Measurements from ENCODE around the gene SNAP25. TPM values are rescaled to one million over a fixed set of nuclear protein-coding genes. Genes with fewer than 3 reads are reported as not detected.

SNAP25 gene
- total RNA-seq = 0.22 TPM
- long read RNA-seq = 0 reads

- no peaks in the 10 kb centered on the region for H3K36me3 ChIP-seq
- peak within 1 kb of the TSS; percentile 45 for H3K4me3 ChIP-seq
- intact Hi-C loops (cut with micrococcal nuclease) = no loop called here
- TF ChIP-seq CTCF (IDR thresholded peaks at IDR 0.05; ENCODE audit: borderline replicate concordance) = no peak
- no peaks in the 10 kb centered on the region for H3K9me3 ChIP-seq (replicated peaks)
- peaks cover 85% of the 10 kb centered on the region for H3K27me3 ChIP-seq (ENCODE audit: low read depth)
- peaks cover 13% of the 10 kb centered on the region for H3K4me1 ChIP-seq
- H3K27ac ChIP-seq (replicated peaks) = no peak within 1 kb of the TSS
- no peak for DNase-seq
These were observed at the start of gene SNAP25 for GRCh38 chr20:10218536-10219451. Gene SNAP25 (plus strand): TSS chr20:10218830. CDS start chr20:10275492, 56,662 bp downstream.

- no peak overlapping the region for H3K27ac ChIP-seq (replicated peaks)
- H3K36me3 ChIP-seq = no peaks in the 10 kb centered on the region
- H3K9me3 ChIP-seq (replicated peaks) = peaks cover 17% of the 10 kb centered on the region
- DNase-seq = no peak
- peaks cover 37% of the 10 kb centered on the region for H3K27me3 ChIP-seq (ENCODE audit: low read depth)
- TF ChIP-seq CTCF (IDR thresholded peaks at IDR 0.05; ENCODE audit: borderline replicate concordance) = no peak
- intact Hi-C loops (cut with micrococcal nuclease) = no loop called here
- H3K4me3 ChIP-seq = no peak overlapping the region
- peaks cover 11% of the 10 kb centered on the region for H3K4me1 ChIP-seq
These were observed 48.9 kb upstream of the SNAP25 start for GRCh38 chr20:10169752-10170151.

- Histone ChIP-seq H3K27ac (replicated peaks) (no peak overlapping the region), H3K4me1 (peaks cover 11% of the 10 kb centered on the region), H3K4me3 (no peak overlapping the region), H3K27me3 (ENCODE audit: low read depth) (peaks cover 37% of the 10 kb centered on the region), H3K9me3 (replicated peaks) (peaks cover 17% of the 10 kb centered on the region), H3K36me3 (no peaks in the 10 kb centered on the region)
- intact Hi-C loops (cut with micrococcal nuclease) = no loop called here
- TF ChIP-seq CTCF (IDR thresholded peaks at IDR 0.05; ENCODE audit: borderline replicate concordance) = no peak
- no peak for DNase-seq
These were observed 48.4 kb upstream of the SNAP25 start for GRCh38 chr20:10170261-10170660.

GRCh38 chr20:10171864-10172751 lies 46.5 kb upstream of the SNAP25 start:
- Histone ChIP-seq H3K27ac (replicated peaks) (no peak overlapping the region), H3K36me3 (no peaks in the 10 kb centered on the region), H3K9me3 (replicated peaks) (peaks cover 11% of the 10 kb centered on the region), H3K27me3 (ENCODE audit: low read depth) (peaks cover 45% of the 10 kb centered on the region), H3K4me3 (peak overlapping the region; percentile 58), H3K4me1 (peaks cover 11% of the 10 kb centered on the region)
- TF ChIP-seq CTCF (IDR thresholded peaks at IDR 0.05; ENCODE audit: borderline replicate concordance) = no peak
- no peak for DNase-seq
- intact Hi-C loops (cut with micrococcal nuclease) = no loop called here

GRCh38 chr20:10172998-10173655 lies 45.5 kb upstream of the SNAP25 start:
- Histone ChIP-seq H3K27ac (replicated peaks) (no peak overlapping the region), H3K4me1 (peaks cover 11% of the 10 kb centered on the region), H3K27me3 (ENCODE audit: low read depth) (peaks cover 49% of the 10 kb centered on the region), H3K9me3 (replicated peaks) (peaks cover 5% of the 10 kb centered on the region), H3K4me3 (no peak overlapping the region), H3K36me3 (no peaks in the 10 kb centered on the region)
- DNase-seq = no peak
- no peak for TF ChIP-seq CTCF (IDR thresholded peaks at IDR 0.05; ENCODE audit: borderline replicate concordance)
- intact Hi-C loops (cut with micrococcal nuclease) = no loop called here

Data from left ventricle myocardium inferior (tissue), 1 donor.